Activated T-cell treated with anti-CD3 and anti-CD28 coated beads, Interleukin-2, amount 50 U/mL, for 4 hours (primary cell): ENCODE data around the gene FAM25A. TPM values are rescaled to one million over a fixed set of nuclear protein-coding genes. Genes with fewer than 3 reads are reported as not detected.
"Not testable (repeated sequence)": the region's sequence is repeated elsewhere in the genome, so short reads cannot be mapped to it uniquely, and the experiment has no call there.

ENCODE experiments used
- ATAC-seq, 2 donors: fragments of 200-7000 bp; cut with Tn5 transposase; one replicate each; pipeline ENCODE4 v1.10.0; 2021
- DNase-seq: peaks from one replicate; pipeline ENCODE4 v3.0.0-alpha.2; 2020
- H3K27me3 Mint-ChIP-seq: one replicate; pipeline ENCODE4 v1.8.0; 2021; ENCODE audit warnings: low read depth, mixed read lengths
- H3K36me3 Mint-ChIP-seq: one replicate; pipeline ENCODE4 v1.8.0; 2022; ENCODE audit warnings: mixed read lengths; ENCODE audit not compliant: insufficient read depth
- H3K4me1 Mint-ChIP-seq: one replicate; pipeline ENCODE4 v1.8.0; 2021; ENCODE audit warnings: low read depth, mixed read lengths
- H3K4me3 Mint-ChIP-seq: one replicate; pipeline ENCODE4 v1.8.0; 2021; ENCODE audit warnings: mild to moderate bottlenecking, moderate library complexity, mixed read lengths
- H3K9me3 Mint-ChIP-seq: one replicate; pipeline ENCODE4 v1.8.0; 2021; ENCODE audit warnings: mixed read lengths
- total RNA-seq, 3 donors: library from RNA; stranded (reverse); gene quantifications; one replicate each; pipeline ENCODE4 v1.2.1, GENCODE V29; 2021

The FAM25A gene
- not detected for total RNA-seq

- not testable (repeated sequence) for ATAC-seq, H3K4me1 Mint-ChIP-seq, H3K27me3 Mint-ChIP-seq, H3K36me3 Mint-ChIP-seq, DNase-seq, H3K4me3 Mint-ChIP-seq, H3K9me3 Mint-ChIP-seq
Measured at GRCh38 chr10:87020056-87020455, at the start of gene FAM25A. TSS of gene FAM25A (plus strand) at chr10:87020294. CDS start at chr10:87020325, 31 bp downstream.

- no peaks in the 10 kb centered on the region for H3K27me3 Mint-ChIP-seq
- ATAC-seq = no peak
- peaks cover 32% of the 10 kb centered on the region for H3K4me1 Mint-ChIP-seq
- H3K4me3 Mint-ChIP-seq = peak overlapping the region; percentile 74
- no peak for DNase-seq
- H3K9me3 Mint-ChIP-seq = no peaks in the 10 kb centered on the region
- H3K36me3 Mint-ChIP-seq = no peaks in the 10 kb centered on the region
Measured at GRCh38 chr10:86970982-86971231, 49.2 kb upstream of the FAM25A start.

- Mint-ChIP-seq H3K4me1 (peaks cover 27% of the 10 kb centered on the region), H3K36me3 (no peaks in the 10 kb centered on the region), H3K4me3 (peak overlapping the region; percentile 81), H3K9me3 (no peaks in the 10 kb centered on the region), H3K27me3 (no peaks in the 10 kb centered on the region)
- ATAC-seq (peak; percentile 85 to 86), DNase-seq (peak; percentile 87)
Measured at GRCh38 chr10:86971232-86971991, 48.7 kb upstream of the FAM25A start.

- H3K36me3 Mint-ChIP-seq = no peaks in the 10 kb centered on the region
- peaks cover 24% of the 10 kb centered on the region for H3K4me1 Mint-ChIP-seq
- no peak for DNase-seq
- no peaks in the 10 kb centered on the region for H3K9me3 Mint-ChIP-seq
- peak overlapping the region; percentile 45 for H3K4me3 Mint-ChIP-seq
- H3K27me3 Mint-ChIP-seq = no peaks in the 10 kb centered on the region
- no peak for ATAC-seq
Measured at GRCh38 chr10:86972613-86973380, 47.3 kb upstream of the FAM25A start.

GRCh38 chr10:86974484-86974883 is 45.6 kb upstream of the FAM25A start:
- H3K27me3 Mint-ChIP-seq = no peaks in the 10 kb centered on the region
- H3K4me1 Mint-ChIP-seq = peaks cover 18% of the 10 kb centered on the region
- no peaks in the 10 kb centered on the region for H3K9me3 Mint-ChIP-seq
- DNase-seq = no peak
- no peak for ATAC-seq
- no peaks in the 10 kb centered on the region for H3K36me3 Mint-ChIP-seq
- no peak overlapping the region for H3K4me3 Mint-ChIP-seq

GRCh38 chr10:86976362-86977056 is 43.6 kb upstream of the FAM25A start:
- no peak overlapping the region for H3K4me3 Mint-ChIP-seq
- H3K27me3 Mint-ChIP-seq = no peaks in the 10 kb centered on the region
- ATAC-seq (no peak), DNase-seq (no peak)
- H3K9me3 Mint-ChIP-seq = no peaks in the 10 kb centered on the region
- H3K4me1 Mint-ChIP-seq = peaks cover 11% of the 10 kb centered on the region
- H3K36me3 Mint-ChIP-seq = no peaks in the 10 kb centered on the region

- H3K27me3 Mint-ChIP-seq, H3K9me3 Mint-ChIP-seq, DNase-seq, H3K4me3 Mint-ChIP-seq, H3K36me3 Mint-ChIP-seq, ATAC-seq, H3K4me1 Mint-ChIP-seq: not testable (repeated sequence)
Measured at GRCh38 chr10:86978457-86978856, 41.6 kb upstream of the FAM25A start.

GRCh38 chr10:86979296-86979818 is 40.7 kb upstream of the FAM25A start:
- DNase-seq = no peak

GRCh38 chr10:86979977-86980448 is 40.1 kb upstream of the FAM25A start:
- Mint-ChIP-seq H3K9me3 (no peaks in the 10 kb centered on the region), H3K27me3 (no peaks in the 10 kb centered on the region), H3K4me1 (no peaks in the 10 kb centered on the region), H3K36me3 (no peaks in the 10 kb centered on the region), H3K4me3 (no peak overlapping the region)
- ATAC-seq (no peak), DNase-seq (no peak)

More at GRCh38 chr10:86979296-86979818, 40.7 kb upstream of the FAM25A start:
- no peaks in the 10 kb centered on the region for H3K36me3 Mint-ChIP-seq
- no peak overlapping the region for H3K4me3 Mint-ChIP-seq
- H3K9me3 Mint-ChIP-seq = no peaks in the 10 kb centered on the region
- H3K4me1 Mint-ChIP-seq = no peaks in the 10 kb centered on the region
- no peak for ATAC-seq
- H3K27me3 Mint-ChIP-seq = no peaks in the 10 kb centered on the region

- not testable (repeated sequence) for H3K27me3 Mint-ChIP-seq, H3K36me3 Mint-ChIP-seq, H3K9me3 Mint-ChIP-seq, ATAC-seq, DNase-seq, H3K4me3 Mint-ChIP-seq, H3K4me1 Mint-ChIP-seq
Measured at GRCh38 chr10:86981020-86981419, 39.1 kb upstream of the FAM25A start.

GRCh38 chr10:86981716-86982115 is 38.4 kb upstream of the FAM25A start:
- H3K4me3 Mint-ChIP-seq = no peak overlapping the region
- no peaks in the 10 kb centered on the region for H3K4me1 Mint-ChIP-seq
- no peaks in the 10 kb centered on the region for H3K36me3 Mint-ChIP-seq
- no peaks in the 10 kb centered on the region for H3K9me3 Mint-ChIP-seq
- no peaks in the 10 kb centered on the region for H3K27me3 Mint-ChIP-seq
- ATAC-seq (no peak), DNase-seq (no peak)

GRCh38 chr10:86984498-86984897 is 35.6 kb upstream of the FAM25A start:
- not testable (repeated sequence) for H3K36me3 Mint-ChIP-seq, H3K9me3 Mint-ChIP-seq, DNase-seq, H3K4me3 Mint-ChIP-seq, H3K27me3 Mint-ChIP-seq, ATAC-seq, H3K4me1 Mint-ChIP-seq

GRCh38 chr10:86988520-86988919 is 31.6 kb upstream of the FAM25A start:
- ATAC-seq (no peak), DNase-seq (no peak)
- Mint-ChIP-seq H3K36me3 (no peaks in the 10 kb centered on the region), H3K4me1 (no peaks in the 10 kb centered on the region), H3K4me3 (no peak overlapping the region), H3K9me3 (no peaks in the 10 kb centered on the region), H3K27me3 (peaks cover 15% of the 10 kb centered on the region)

- DNase-seq, H3K4me3 Mint-ChIP-seq, H3K9me3 Mint-ChIP-seq, H3K4me1 Mint-ChIP-seq, H3K36me3 Mint-ChIP-seq, ATAC-seq: not testable (repeated sequence)
- peaks cover 15% of the 10 kb centered on the region for H3K27me3 Mint-ChIP-seq
Measured at GRCh38 chr10:86991362-86991761, 28.7 kb upstream of the FAM25A start.
